ENCODE results near the gene TMEM121. TPM values are rescaled to one million over a fixed set of nuclear protein-coding genes. Genes with fewer than 3 reads are reported as not detected.

Gene TMEM121
- total and polyA plus RNA-seq, 8 donors, result 0.93 to 8.2 (median 2.0) TPM; not detected in 1

- no peaks in the 10 kb centered on the region for H3K9me3 ChIP-seq
- no peak for DNase-seq
- WGBS, 5 donors, result 80 to 91% (median 84%) methylated on average over 12 to 21 of the region's 21 CpGs
- intact Hi-C loops (cut with DNase I; ENCODE audit: low total_unique reads), result loop anchor here (10.0 kb wide), 1 partner anchor 115 kb away; no protein-coding TSS in a partner anchor
- H3K4me1 ChIP-seq, result peaks cover 0 to 6% (median 2%) of the 10 kb centered on the region in 4 donors
- TF ChIP-seq POLR2AphosphoS5 (IDR thresholded peaks at IDR 0.05) (no peak), EP300 (IDR thresholded peaks at IDR 0.05) (no peak)
- H3K27me3 ChIP-seq, result no peaks in the 10 kb centered on the region
- H3K27ac ChIP-seq, result no peak overlapping the region
- H3K4me3 ChIP-seq, result no peak overlapping the region
- peaks cover 0 to 10% (median 0%) of the 10 kb centered on the region in 4 donors for H3K36me3 ChIP-seq
These were observed 26.2 kb upstream of the TMEM121 start for GRCh38 chr14:105500036-105500725.

DNA sequence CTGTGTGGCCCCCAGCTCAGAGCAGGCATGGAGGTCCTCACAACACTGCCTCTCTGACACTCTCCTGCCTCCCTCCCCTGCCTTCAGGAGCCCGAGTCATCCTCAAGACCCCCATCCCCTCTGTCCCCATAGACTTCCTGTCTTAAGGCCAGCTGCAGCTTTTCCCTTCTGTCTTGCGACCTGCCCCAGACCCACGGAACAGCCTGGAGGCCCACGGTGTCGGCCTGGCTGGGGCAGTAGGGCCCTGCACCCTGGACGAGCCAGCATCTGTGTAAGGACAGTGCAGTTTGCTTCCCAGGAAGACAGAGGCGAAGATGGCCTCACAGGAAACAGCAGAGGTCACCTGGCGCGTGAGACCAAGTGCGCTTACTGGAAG is 25.7 kb upstream of the TMEM121 start:
- Histone ChIP-seq H3K27ac (no peak overlapping the region), H3K36me3 (peaks cover 0 to 10% (median 0%) of the 10 kb centered on the region in 4 donors), H3K27me3 (no peaks in the 10 kb centered on the region), H3K9me3 (no peaks in the 10 kb centered on the region), H3K4me1 (peaks cover 0 to 1% (median under 1%) of the 10 kb centered on the region in 4 donors), H3K4me3 (no peak overlapping the region)
- TF ChIP-seq POLR2AphosphoS5 (IDR thresholded peaks at IDR 0.05) (no peak), POLR2A (IDR thresholded peaks at IDR 0.05) (no peak), EP300 (IDR thresholded peaks at IDR 0.05) (no peak)
- TF ChIP-seq, protein P1, sequence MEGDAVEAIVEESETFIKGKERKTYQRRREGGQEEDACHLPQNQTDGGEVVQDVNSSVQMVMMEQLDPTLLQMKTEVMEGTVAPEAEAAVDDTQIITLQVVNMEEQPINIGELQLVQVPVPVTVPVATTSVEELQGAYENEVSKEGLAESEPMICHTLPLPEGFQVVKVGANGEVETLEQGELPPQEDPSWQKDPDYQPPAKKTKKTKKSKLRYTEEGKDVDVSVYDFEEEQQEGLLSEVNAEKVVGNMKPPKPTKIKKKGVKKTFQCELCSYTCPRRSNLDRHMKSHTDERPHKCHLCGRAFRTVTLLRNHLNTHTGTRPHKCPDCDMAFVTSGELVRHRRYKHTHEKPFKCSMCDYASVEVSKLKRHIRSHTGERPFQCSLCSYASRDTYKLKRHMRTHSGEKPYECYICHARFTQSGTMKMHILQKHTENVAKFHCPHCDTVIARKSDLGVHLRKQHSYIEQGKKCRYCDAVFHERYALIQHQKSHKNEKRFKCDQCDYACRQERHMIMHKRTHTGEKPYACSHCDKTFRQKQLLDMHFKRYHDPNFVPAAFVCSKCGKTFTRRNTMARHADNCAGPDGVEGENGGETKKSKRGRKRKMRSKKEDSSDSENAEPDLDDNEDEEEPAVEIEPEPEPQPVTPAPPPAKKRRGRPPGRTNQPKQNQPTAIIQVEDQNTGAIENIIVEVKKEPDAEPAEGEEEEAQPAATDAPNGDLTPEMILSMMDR (IDR thresholded peaks at IDR 0.05), result no peak
- 68 to 75% (median 72%) methylated on average over 10 of the region's 10 CpGs for WGBS, 5 donors
- intact Hi-C loops (cut with DNase I; ENCODE audit: low total_unique reads), result loop anchor here (10.0 kb wide), 1 partner anchor 116 kb away; no protein-coding TSS in a partner anchor
- no peak for DNase-seq

GRCh38 chr14:105501504-105502291 is 24.7 kb upstream of the TMEM121 start:
- H3K36me3 ChIP-seq, result peaks cover 0 to 10% (median 0%) of the 10 kb centered on the region in 4 donors
- H3K4me1 ChIP-seq, result no peaks in the 10 kb centered on the region
- 85 to 91% (median 87%) methylated on average over 13 of the region's 13 CpGs for WGBS, 5 donors
- no peak overlapping the region for H3K27ac ChIP-seq
- intact Hi-C loops (cut with DNase I; ENCODE audit: low total_unique reads), result loop anchor here (10.0 kb wide), 1 partner anchor 117 kb away; no protein-coding TSS in a partner anchor
- H3K27me3 ChIP-seq, result no peaks in the 10 kb centered on the region
- no peak overlapping the region for H3K4me3 ChIP-seq
- TF ChIP-seq EP300 (IDR thresholded peaks at IDR 0.05) (no peak), POLR2A (IDR thresholded peaks at IDR 0.05) (no peak), POLR2AphosphoS5 (IDR thresholded peaks at IDR 0.05) (no peak)
- TF ChIP-seq, protein P1 (IDR thresholded peaks at IDR 0.05), result no peak
- no peak for DNase-seq
- no peaks in the 10 kb centered on the region for H3K9me3 ChIP-seq

DNA sequence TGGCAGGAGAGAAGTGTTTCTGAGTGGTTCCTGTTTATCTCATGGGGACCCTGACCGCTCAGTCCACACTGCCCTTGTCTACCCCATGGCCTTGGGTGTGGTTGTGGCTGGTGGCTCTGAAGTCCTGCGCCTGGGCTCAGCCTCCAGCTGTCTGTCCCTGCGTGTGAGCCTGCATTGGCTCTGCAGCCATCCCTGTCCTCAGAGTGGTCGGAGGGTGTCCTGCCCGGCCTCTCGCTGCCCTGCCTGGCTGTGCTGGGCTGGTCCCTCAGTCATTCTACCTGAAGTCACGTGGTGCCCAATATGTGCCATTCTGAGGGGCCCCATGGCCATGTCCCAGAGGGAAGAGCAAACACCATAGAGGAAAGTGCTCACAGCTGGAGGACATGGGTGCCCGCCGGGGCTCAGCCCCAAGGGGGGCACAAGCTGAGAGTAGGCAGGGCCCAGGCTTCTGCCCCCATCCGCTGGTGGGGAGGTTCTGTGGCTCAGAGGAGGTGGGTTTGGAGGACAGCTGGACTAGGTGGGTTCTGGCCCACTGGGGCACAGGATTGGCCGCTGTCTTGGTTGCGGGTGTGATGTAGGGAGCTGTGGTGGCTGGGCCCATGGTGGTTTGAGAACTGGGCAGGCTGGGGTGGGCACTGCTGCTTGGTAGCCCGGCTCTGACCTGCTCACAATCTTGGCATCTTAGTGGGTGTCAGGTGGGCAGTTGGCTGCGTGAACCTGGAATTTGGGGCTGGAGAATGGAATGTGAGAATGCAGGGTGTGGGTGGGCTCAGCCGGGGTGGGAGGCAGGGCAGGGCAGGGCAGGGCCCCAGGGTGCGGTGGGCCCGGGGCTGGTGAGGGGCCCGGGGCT is 23.7 kb upstream of the TMEM121 start:
- H3K9me3 ChIP-seq, result no peaks in the 10 kb centered on the region
- H3K36me3 ChIP-seq, result peaks cover 0 to 10% (median 0%) of the 10 kb centered on the region in 4 donors
- 74 to 80% (median 79%) methylated on average over 12 to 18 of the region's 18 CpGs for WGBS, 5 donors
- intact Hi-C loops (cut with DNase I; ENCODE audit: low total_unique reads), result loop anchor here (10.0 kb wide), 1 partner anchor 118 kb away; no protein-coding TSS in a partner anchor
- no peak overlapping the region for H3K4me3 ChIP-seq
- H3K27me3 ChIP-seq, result peaks cover 0 to 5% (median 0%) of the 10 kb centered on the region in 3 donors
- no peak for DNase-seq
- no peaks in the 10 kb centered on the region for H3K4me1 ChIP-seq
- no peak overlapping the region for H3K27ac ChIP-seq
- no peak for TF ChIP-seq EP300 (IDR thresholded peaks at IDR 0.05)
- TF ChIP-seq, protein P1 (IDR thresholded peaks at IDR 0.05), result no peak
- TF ChIP-seq POLR2A (IDR thresholded peaks at IDR 0.05), result no peak
- TF ChIP-seq POLR2AphosphoS5 (IDR thresholded peaks at IDR 0.05), result no peak
